ENCODE results near the gene NBR1. TPM values are rescaled to one million over a fixed set of nuclear protein-coding genes. Genes with fewer than 3 reads are reported as not detected.

The NBR1 gene
- total and polyA plus RNA-seq, 2 experiments from 2014 or later, result 12.6 to 36.8 TPM

DNA sequence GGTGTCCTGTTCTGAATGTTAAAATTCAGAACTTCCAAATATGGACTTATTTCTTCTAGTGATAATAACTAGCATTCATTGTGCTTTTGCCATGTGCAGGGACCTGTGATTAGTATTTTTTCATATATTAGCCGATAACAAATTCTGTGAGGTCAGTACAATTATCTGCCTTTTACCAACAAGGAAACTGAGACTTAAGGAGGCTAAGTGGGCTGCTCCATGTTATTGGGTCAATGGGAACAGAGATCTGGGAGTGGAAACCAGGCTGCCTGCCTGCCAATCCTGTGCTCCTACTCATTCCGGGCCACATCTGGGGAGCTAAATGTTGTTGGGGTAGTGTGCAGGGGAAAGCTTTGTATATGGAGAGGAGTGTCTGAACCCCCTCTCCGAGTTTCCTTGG lies 44.3 kb downstream of the NBR1 start:
- Mint-ChIP-seq H3K27me3 (ENCODE audit: insufficient read depth, low read depth, poor library complexity) (peaks cover 8% of the 10 kb centered on the region), H3K27ac (no peak overlapping the region; the same call in 1 of the 2 replicates), H3K9me3 (no peaks in the 10 kb centered on the region; the same call in 2 of the 3 replicates), H3K4me3 (no peak overlapping the region), H3K4me1 (peaks cover 14% of the 10 kb centered on the region), H3K36me3 (ENCODE audit: low read depth) (peaks cover 3% of the 10 kb centered on the region; the same call in 1 of the 3 replicates)
- Histone ChIP-seq H3K27me3 (ENCODE audit: insufficient read depth) (no peaks in the 10 kb centered on the region), H4K20me1 (replicated peaks; ENCODE audit: insufficient read depth) (no peaks in the 10 kb centered on the region), H3K4me1 (ENCODE audit: insufficient read depth) (peaks cover 16% of the 10 kb centered on the region), H3K27ac (ENCODE audit: low read depth) (no peak overlapping the region), H3K9me2 (ENCODE audit: insufficient read depth) (no peaks in the 10 kb centered on the region), H3K4me3 (no peak overlapping the region), H2AFZ (no peak overlapping the region), H3K36me3 (ENCODE audit: insufficient read depth) (no peaks in the 10 kb centered on the region), H3K4me2 (no peak overlapping the region), H3F3A (replicated peaks; ENCODE audit: low read depth) (0 out of 2 replicates have a peak, but pooled peaks cover 4% of the 10 kb centered on the region), H3K79me2 (replicated peaks; ENCODE audit: insufficient read depth) (no peaks in the 10 kb centered on the region)
- no peak for TF ChIP-seq POLR2AphosphoS5 (IDR thresholded peaks at IDR 0.05; ENCODE audit: low read depth)
- TF ChIP-seq, protein P1, sequence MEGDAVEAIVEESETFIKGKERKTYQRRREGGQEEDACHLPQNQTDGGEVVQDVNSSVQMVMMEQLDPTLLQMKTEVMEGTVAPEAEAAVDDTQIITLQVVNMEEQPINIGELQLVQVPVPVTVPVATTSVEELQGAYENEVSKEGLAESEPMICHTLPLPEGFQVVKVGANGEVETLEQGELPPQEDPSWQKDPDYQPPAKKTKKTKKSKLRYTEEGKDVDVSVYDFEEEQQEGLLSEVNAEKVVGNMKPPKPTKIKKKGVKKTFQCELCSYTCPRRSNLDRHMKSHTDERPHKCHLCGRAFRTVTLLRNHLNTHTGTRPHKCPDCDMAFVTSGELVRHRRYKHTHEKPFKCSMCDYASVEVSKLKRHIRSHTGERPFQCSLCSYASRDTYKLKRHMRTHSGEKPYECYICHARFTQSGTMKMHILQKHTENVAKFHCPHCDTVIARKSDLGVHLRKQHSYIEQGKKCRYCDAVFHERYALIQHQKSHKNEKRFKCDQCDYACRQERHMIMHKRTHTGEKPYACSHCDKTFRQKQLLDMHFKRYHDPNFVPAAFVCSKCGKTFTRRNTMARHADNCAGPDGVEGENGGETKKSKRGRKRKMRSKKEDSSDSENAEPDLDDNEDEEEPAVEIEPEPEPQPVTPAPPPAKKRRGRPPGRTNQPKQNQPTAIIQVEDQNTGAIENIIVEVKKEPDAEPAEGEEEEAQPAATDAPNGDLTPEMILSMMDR (conservative IDR thresholded peaks at IDR 0.05; ENCODE audit: low read depth in 2 of 2), result no peak
- no peak for TF ChIP-seq NANOG (IDR thresholded peaks at IDR 0.05; ENCODE audit: borderline replicate concordance)
- TF ChIP-seq, protein P2, sequence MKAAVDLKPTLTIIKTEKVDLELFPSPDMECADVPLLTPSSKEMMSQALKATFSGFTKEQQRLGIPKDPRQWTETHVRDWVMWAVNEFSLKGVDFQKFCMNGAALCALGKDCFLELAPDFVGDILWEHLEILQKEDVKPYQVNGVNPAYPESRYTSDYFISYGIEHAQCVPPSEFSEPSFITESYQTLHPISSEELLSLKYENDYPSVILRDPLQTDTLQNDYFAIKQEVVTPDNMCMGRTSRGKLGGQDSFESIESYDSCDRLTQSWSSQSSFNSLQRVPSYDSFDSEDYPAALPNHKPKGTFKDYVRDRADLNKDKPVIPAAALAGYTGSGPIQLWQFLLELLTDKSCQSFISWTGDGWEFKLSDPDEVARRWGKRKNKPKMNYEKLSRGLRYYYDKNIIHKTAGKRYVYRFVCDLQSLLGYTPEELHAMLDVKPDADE (IDR thresholded peaks at IDR 0.05), result no peak
- TF ChIP-seq STAT1 (IDR thresholded peaks at IDR 0.05; ENCODE audit: unreplicated experiment), result no peak
- TF ChIP-seq ZNF114 (CRISPR knock-in tag; IDR thresholded peaks at IDR 0.05), result no peak
- no peak for TF ChIP-seq EZH2 (IDR thresholded peaks at IDR 0.05; ENCODE audit: low read depth, unreplicated experiment)
- no peak for TF ChIP-seq EZH2phosphoT487 (IDR thresholded peaks at IDR 0.05; ENCODE audit: unreplicated experiment)
- DNase-seq (ENCODE audit: low spot score) (no peak), ATAC-seq (no peak)

DNA sequence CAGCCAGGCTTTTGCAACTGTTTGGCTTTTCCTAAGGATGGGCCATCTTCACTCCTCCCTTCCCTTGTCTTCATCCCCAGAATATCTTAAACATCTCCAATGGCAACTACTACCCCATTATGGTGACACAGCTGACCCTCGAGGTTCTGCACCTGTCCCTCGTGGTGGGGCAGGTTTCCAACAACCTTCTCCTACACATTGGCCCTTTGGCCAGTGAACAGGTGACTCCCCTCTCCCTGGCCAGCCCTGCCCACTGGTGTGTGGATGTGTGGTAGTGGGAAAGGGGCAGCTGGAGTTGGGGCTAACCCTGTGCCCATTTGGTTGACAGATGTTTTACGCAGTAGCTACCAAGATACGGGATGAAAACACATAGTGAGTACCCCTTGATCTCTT lies 45.4 kb downstream of the NBR1 start:
- no peak overlapping the region for H3K4me3 ChIP-seq
- H3K36me3 ChIP-seq (ENCODE audit: insufficient read depth), result no peaks in the 10 kb centered on the region
- H3K27me3 Mint-ChIP-seq (ENCODE audit: insufficient read depth, low read depth, poor library complexity), result peaks cover 7% of the 10 kb centered on the region
- H4K20me1 ChIP-seq (replicated peaks; ENCODE audit: insufficient read depth), result no peaks in the 10 kb centered on the region
- peaks cover 3% of the 10 kb centered on the region; the same call in 1 of the 3 replicates for H3K36me3 Mint-ChIP-seq (ENCODE audit: low read depth)
- no peak overlapping the region for H3K27ac Mint-ChIP-seq
- H3K4me1 ChIP-seq (ENCODE audit: insufficient read depth), result peaks cover 12% of the 10 kb centered on the region
- ATAC-seq (no peak), DNase-seq (ENCODE audit: low spot score) (no peak)
- no peak overlapping the region for H3K27ac ChIP-seq (ENCODE audit: low read depth)
- H3K4me2 ChIP-seq, result no peak overlapping the region
- no peak overlapping the region for H2AFZ ChIP-seq
- H3K79me2 ChIP-seq (replicated peaks; ENCODE audit: insufficient read depth), result no peaks in the 10 kb centered on the region
- peaks cover 10% of the 10 kb centered on the region for H3K4me1 Mint-ChIP-seq
- H3F3A ChIP-seq (replicated peaks; ENCODE audit: low read depth), result no peaks in the 10 kb centered on the region
- no peaks in the 10 kb centered on the region for H3K9me2 ChIP-seq (ENCODE audit: insufficient read depth)
- H3K27me3 ChIP-seq (ENCODE audit: insufficient read depth), result no peaks in the 10 kb centered on the region
- no peaks in the 10 kb centered on the region; the same call in 2 of the 3 replicates for H3K9me3 Mint-ChIP-seq
- no peak overlapping the region for H3K4me3 Mint-ChIP-seq
- TF ChIP-seq EZH2 (IDR thresholded peaks at IDR 0.05; ENCODE audit: low read depth, unreplicated experiment), result no peak
- no peak for TF ChIP-seq POLR2AphosphoS5 (IDR thresholded peaks at IDR 0.05; ENCODE audit: low read depth)
- TF ChIP-seq, protein P3, sequence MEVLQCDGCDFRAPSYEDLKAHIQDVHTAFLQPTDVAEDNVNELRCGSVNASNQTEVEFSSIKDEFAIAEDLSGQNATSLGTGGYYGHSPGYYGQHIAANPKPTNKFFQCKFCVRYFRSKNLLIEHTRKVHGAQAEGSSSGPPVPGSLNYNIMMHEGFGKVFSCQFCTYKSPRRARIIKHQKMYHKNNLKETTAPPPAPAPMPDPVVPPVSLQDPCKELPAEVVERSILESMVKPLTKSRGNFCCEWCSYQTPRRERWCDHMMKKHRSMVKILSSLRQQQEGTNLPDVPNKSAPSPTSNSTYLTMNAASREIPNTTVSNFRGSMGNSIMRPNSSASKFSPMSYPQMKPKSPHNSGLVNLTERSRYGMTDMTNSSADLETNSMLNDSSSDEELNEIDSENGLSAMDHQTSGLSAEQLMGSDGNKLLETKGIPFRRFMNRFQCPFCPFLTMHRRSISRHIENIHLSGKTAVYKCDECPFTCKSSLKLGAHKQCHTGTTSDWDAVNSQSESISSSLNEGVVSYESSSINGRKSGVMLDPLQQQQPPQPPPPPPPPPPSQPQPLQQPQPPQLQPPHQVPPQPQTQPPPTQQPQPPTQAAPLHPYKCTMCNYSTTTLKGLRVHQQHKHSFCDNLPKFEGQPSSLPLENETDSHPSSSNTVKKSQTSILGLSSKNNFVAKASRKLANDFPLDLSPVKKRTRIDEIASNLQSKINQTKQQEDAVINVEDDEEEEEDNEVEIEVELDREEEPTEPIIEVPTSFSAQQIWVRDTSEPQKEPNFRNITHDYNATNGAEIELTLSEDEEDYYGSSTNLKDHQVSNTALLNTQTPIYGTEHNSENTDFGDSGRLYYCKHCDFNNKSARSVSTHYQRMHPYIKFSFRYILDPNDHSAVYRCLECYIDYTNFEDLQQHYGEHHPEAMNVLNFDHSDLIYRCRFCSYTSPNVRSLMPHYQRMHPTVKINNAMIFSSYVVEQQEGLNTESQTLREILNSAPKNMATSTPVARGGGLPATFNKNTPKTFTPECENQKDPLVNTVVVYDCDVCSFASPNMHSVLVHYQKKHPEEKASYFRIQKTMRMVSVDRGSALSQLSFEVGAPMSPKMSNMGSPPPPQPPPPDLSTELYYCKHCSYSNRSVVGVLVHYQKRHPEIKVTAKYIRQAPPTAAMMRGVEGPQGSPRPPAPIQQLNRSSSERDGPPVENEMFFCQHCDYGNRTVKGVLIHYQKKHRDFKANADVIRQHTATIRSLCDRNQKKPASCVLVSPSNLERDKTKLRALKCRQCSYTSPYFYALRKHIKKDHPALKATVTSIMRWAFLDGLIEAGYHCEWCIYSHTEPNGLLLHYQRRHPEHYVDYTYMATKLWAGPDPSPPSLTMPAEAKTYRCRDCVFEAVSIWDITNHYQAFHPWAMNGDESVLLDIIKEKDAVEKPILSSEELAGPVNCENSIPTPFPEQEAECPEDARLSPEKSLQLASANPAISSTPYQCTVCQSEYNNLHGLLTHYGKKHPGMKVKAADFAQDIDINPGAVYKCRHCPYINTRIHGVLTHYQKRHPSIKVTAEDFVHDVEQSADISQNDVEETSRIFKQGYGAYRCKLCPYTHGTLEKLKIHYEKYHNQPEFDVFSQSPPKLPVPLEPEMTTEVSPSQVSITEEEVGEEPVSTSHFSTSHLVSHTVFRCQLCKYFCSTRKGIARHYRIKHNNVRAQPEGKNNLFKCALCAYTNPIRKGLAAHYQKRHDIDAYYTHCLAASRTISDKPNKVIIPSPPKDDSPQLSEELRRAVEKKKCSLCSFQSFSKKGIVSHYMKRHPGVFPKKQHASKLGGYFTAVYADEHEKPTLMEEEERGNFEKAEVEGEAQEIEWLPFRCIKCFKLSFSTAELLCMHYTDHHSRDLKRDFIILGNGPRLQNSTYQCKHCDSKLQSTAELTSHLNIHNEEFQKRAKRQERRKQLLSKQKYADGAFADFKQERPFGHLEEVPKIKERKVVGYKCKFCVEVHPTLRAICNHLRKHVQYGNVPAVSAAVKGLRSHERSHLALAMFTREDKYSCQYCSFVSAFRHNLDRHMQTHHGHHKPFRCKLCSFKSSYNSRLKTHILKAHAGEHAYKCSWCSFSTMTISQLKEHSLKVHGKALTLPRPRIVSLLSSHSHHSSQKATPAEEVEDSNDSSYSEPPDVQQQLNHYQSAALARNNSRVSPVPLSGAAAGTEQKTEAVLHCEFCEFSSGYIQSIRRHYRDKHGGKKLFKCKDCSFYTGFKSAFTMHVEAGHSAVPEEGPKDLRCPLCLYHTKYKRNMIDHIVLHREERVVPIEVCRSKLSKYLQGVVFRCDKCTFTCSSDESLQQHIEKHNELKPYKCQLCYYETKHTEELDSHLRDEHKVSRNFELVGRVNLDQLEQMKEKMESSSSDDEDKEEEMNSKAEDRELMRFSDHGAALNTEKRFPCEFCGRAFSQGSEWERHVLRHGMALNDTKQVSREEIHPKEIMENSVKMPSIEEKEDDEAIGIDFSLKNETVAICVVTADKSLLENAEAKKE (CRISPR knock-in tag; IDR thresholded peaks at IDR 0.05), result no peak
- TF ChIP-seq, protein P2 (IDR thresholded peaks at IDR 0.05), result no peak
- no peak for TF ChIP-seq JUNB (IDR thresholded peaks at IDR 0.05; ENCODE audit: unreplicated experiment)
- no peak for TF ChIP-seq EZH2phosphoT487 (IDR thresholded peaks at IDR 0.05; ENCODE audit: unreplicated experiment)

Data from GM23338 (cell line).